ENCODE data around the gene KRTAP6-1. TPM values are rescaled to one million over a fixed set of nuclear protein-coding genes. Genes with fewer than 3 reads are reported as not detected.

KRTAP6-1 gene
- total RNA-seq, 1 experiment from 2014 or later = not detected

- no TSS peak for BruUV-seq (replicated peaks)
These were observed 15.5 kb upstream of the KRTAP6-1 start for GRCh38 chr21:30629200-30629599.

GRCh38 chr21:30628109-30628508 is 14.4 kb upstream of the KRTAP6-1 start:
- no peak overlapping the region for H3K4me3 ChIP-seq (ENCODE audit: low read length)
- no peaks in the 10 kb centered on the region for H3K9me2 ChIP-seq (replicated peaks; ENCODE audit: low read length)
- no peaks in the 10 kb centered on the region for H4K20me1 ChIP-seq (ENCODE audit: low read length)
- DNase-seq (no peak), ATAC-seq (no peak)
- no peaks in the 10 kb centered on the region for H3K9me3 ChIP-seq (ENCODE audit: low read length)
- no TSS peak for BruUV-seq (replicated peaks)
- 0 out of 2 replicates have a peak, but pooled peaks cover 3% of the 10 kb centered on the region for H3K4me1 ChIP-seq (ENCODE audit: insufficient read depth, low read length)
- no peaks in the 10 kb centered on the region for H3F3A ChIP-seq (ENCODE audit: low read length, unreplicated experiment)
- H3K9ac ChIP-seq (ENCODE audit: low read length) = no peak overlapping the region
- no peak for TF ChIP-seq EZH2 (IDR thresholded peaks at IDR 0.05; ENCODE audit: low read length, unreplicated experiment)
- no peak for TF ChIP-seq EZH2phosphoT487 (IDR thresholded peaks at IDR 0.05; ENCODE audit: borderline replicate concordance, low read length)
- TF ChIP-seq CTCF (conservative IDR thresholded peaks at IDR 0.05; ENCODE audit: low read depth, low read length) = no peak
- no peak overlapping the region for H3K27ac ChIP-seq (ENCODE audit: low read length)
- H2AFZ ChIP-seq (ENCODE audit: low read length) = no peak overlapping the region
- ChIA-PET POLR2A (ENCODE audit: unreplicated experiment) (no interaction called here), CTCF (no interaction called here)
- no peaks in the 10 kb centered on the region for H3K79me2 ChIP-seq (ENCODE audit: low read length)
- intact Hi-C loops (cut with micrococcal nuclease) = no loop called here
- no peaks in the 10 kb centered on the region for H3K36me3 ChIP-seq (ENCODE audit: low read depth, low read length)
- H3K4me2 ChIP-seq (ENCODE audit: low read length) = no peak overlapping the region
- H3K27me3 ChIP-seq (ENCODE audit: low read length) = no peaks in the 10 kb centered on the region

More at GRCh38 chr21:30629200-30629599, 15.5 kb upstream of the KRTAP6-1 start:
- no peak overlapping the region for H3K27ac ChIP-seq (ENCODE audit: low read length)
- no peaks in the 10 kb centered on the region for H3K79me2 ChIP-seq (ENCODE audit: low read length)
- no peaks in the 10 kb centered on the region for H3K9me3 ChIP-seq (ENCODE audit: low read length)
- no peaks in the 10 kb centered on the region for H3F3A ChIP-seq (ENCODE audit: low read length, unreplicated experiment)
- no peak overlapping the region for H3K4me3 ChIP-seq (ENCODE audit: low read length)
- no peaks in the 10 kb centered on the region for H3K36me3 ChIP-seq (ENCODE audit: low read depth, low read length)
- intact Hi-C loops (cut with micrococcal nuclease) = no loop called here
- H3K9me2 ChIP-seq (replicated peaks; ENCODE audit: low read length) = no peaks in the 10 kb centered on the region
- DNase-seq (no peak), ATAC-seq (no peak)
- POLR2A ChIA-PET (ENCODE audit: unreplicated experiment) = no interaction called here
- H3K4me2 ChIP-seq (ENCODE audit: low read length) = no peak overlapping the region
- H3K9ac ChIP-seq (ENCODE audit: low read length) = no peak overlapping the region
- no peaks in the 10 kb centered on the region for H3K27me3 ChIP-seq (ENCODE audit: low read length)
- CTCF ChIA-PET = no interaction called here
- no peaks in the 10 kb centered on the region for H4K20me1 ChIP-seq (ENCODE audit: low read length)
- H3K4me1 ChIP-seq (ENCODE audit: insufficient read depth, low read length) = 0 out of 2 replicates have a peak, but pooled peaks cover 3% of the 10 kb centered on the region
- TF ChIP-seq CTCF (conservative IDR thresholded peaks at IDR 0.05; ENCODE audit: low read depth, low read length) (no peak), EZH2phosphoT487 (IDR thresholded peaks at IDR 0.05; ENCODE audit: borderline replicate concordance, low read length) (no peak), EZH2 (IDR thresholded peaks at IDR 0.05; ENCODE audit: low read length, unreplicated experiment) (no peak)
- no peak overlapping the region for H2AFZ ChIP-seq (ENCODE audit: low read length)

- Histone ChIP-seq H3K4me3 (ENCODE audit: low read length) (no peak overlapping the region), H4K20me1 (ENCODE audit: low read length) (no peaks in the 10 kb centered on the region), H2AFZ (ENCODE audit: low read length) (no peak overlapping the region), H3K9me3 (ENCODE audit: low read length) (no peaks in the 10 kb centered on the region), H3K4me2 (ENCODE audit: low read length) (no peak overlapping the region), H3K79me2 (ENCODE audit: low read length) (no peaks in the 10 kb centered on the region), H3K27ac (ENCODE audit: low read length) (no peak overlapping the region), H3K4me1 (ENCODE audit: insufficient read depth, low read length) (peaks cover 28% of the 10 kb centered on the region), H3K9ac (ENCODE audit: low read length) (no peak overlapping the region), H3F3A (ENCODE audit: low read length, unreplicated experiment) (no peaks in the 10 kb centered on the region), H3K36me3 (ENCODE audit: low read depth, low read length) (no peaks in the 10 kb centered on the region), H3K27me3 (ENCODE audit: low read length) (no peaks in the 10 kb centered on the region), H3K9me2 (replicated peaks; ENCODE audit: low read length) (no peaks in the 10 kb centered on the region)
- no peak for ATAC-seq
- TF ChIP-seq CTCF (conservative IDR thresholded peaks at IDR 0.05; ENCODE audit: low read depth, low read length) = no peak
- no peak for TF ChIP-seq EZH2 (IDR thresholded peaks at IDR 0.05; ENCODE audit: low read length, unreplicated experiment)
- TF ChIP-seq EZH2phosphoT487 (IDR thresholded peaks at IDR 0.05; ENCODE audit: borderline replicate concordance, low read length) = no peak
- DNase-seq = no peak
- intact Hi-C loops (cut with micrococcal nuclease) = no loop called here
- CTCF ChIA-PET = no interaction called here
- POLR2A ChIA-PET (ENCODE audit: unreplicated experiment) = no interaction called here
- BruUV-seq (replicated peaks) = no TSS peak
These were observed 11.9 kb upstream of the KRTAP6-1 start for GRCh38 chr21:30625449-30626165.

All from PC-3 (cell line).